Caco-2 (cell line): ENCODE results near the gene ATXN2L. TPM values are rescaled to one million over a fixed set of nuclear protein-coding genes. Genes with fewer than 3 reads are reported as not detected.

ENCODE experiments used
- BruUV-seq: library from RNA; stranded (reverse); fragments of 400-500 nt; replicated peaks from 2 replicates; lab custom pipeline; 2021; lab: Mats Ljungman, UMichigan
- CTCF ChIA-PET: fragments of 300-600 bp; sonication (Branson Sonifier 250); formaldehyde crosslinking; loops from one replicate; lab custom pipeline; 2022; ENCODE audit warnings: antibody characterized with exemption; lab: Charles Lee
- POLR2A ChIA-PET: fragments of 300-600 bp; sonication (Branson Sonifier 250); formaldehyde crosslinking; loops from one replicate; lab custom pipeline; 2022; ENCODE audit warnings: antibody characterized with exemption; lab: Charles Lee
- DNase-seq, 2 experiments: peaks; one replicate each; pipeline versions ENCODE4 v3.0.0 to v3.0.0-alpha.2; 2020 to 2022
- H3K27me3 ChIP-seq: replicated peaks from 2 replicates; pipeline ENCODE4 v1.6.0; 2011; ENCODE audit warnings: low read length; ENCODE audit not compliant: control insufficient read depth, insufficient read depth
- H3K36me3 ChIP-seq: 2 replicates; pipeline ENCODE4 v1.5.1; 2011; ENCODE audit warnings: low read length; ENCODE audit not compliant: control insufficient read depth, insufficient read depth
- H3K4me1 ChIP-seq: fragments of 250-450 bp; sonication (Bioruptor Pico); 2 replicates; pipeline ENCODE4 v1.5.1; 2020; ENCODE audit warnings: mild to moderate bottlenecking
- H3K4me3 ChIP-seq: 2 replicates; pipeline ENCODE4 v1.5.1; 2011; ENCODE audit warnings: low read depth, mild to moderate bottlenecking, control low read depth, low read length
- H3K9me3 ChIP-seq: fragments of 250-450 bp; sonication (Bioruptor Pico); 2 replicates; pipeline ENCODE4 v1.5.1; 2020; ENCODE audit warnings: mild to moderate bottlenecking, moderate library complexity
- H3K27ac Mint-ChIP-seq: one replicate; pipeline ENCODE4 v1.8.0; 2022; ENCODE audit warnings: mixed read lengths; ENCODE audit not compliant: unreplicated experiment
- H3K27me3 Mint-ChIP-seq: one replicate; pipeline ENCODE4 v1.8.0; 2022; ENCODE audit warnings: mixed read lengths; ENCODE audit not compliant: insufficient read depth, unreplicated experiment
- H3K36me3 Mint-ChIP-seq: one replicate; pipeline ENCODE4 v1.8.0; 2022; ENCODE audit warnings: mild to moderate bottlenecking, mixed read lengths; ENCODE audit not compliant: insufficient read depth, unreplicated experiment
- H3K4me1 Mint-ChIP-seq: one replicate; pipeline ENCODE4 v1.8.0; 2022; ENCODE audit warnings: low read depth, mixed read lengths; ENCODE audit not compliant: unreplicated experiment
- H3K4me3 Mint-ChIP-seq: one replicate; pipeline ENCODE4 v1.8.0; 2022; ENCODE audit warnings: mild to moderate bottlenecking, moderate library complexity, mixed read lengths; ENCODE audit not compliant: unreplicated experiment
- H3K9me3 Mint-ChIP-seq: one replicate; pipeline ENCODE4 v1.8.0; 2022; ENCODE audit warnings: mixed read lengths; ENCODE audit not compliant: unreplicated experiment
- CTCF ChIP-seq, 2 experiments: fragments of 200-600 bp in 1 of 2; IDR thresholded peaks; 1 replicate in 1 of 2; 2 replicates in 1 of 2; pipeline versions ENCODE4 v1.5.1 to v1.8.0; 2011 to 2022; ENCODE audit warnings: antibody characterized with exemption in 1 of 2, control low read depth in 1 of 2, inconsistent platforms in 1 of 2, low read depth in 1 of 2, low read length in 1 of 2, mild to moderate bottlenecking in 1 of 2, moderate library complexity in 1 of 2; ENCODE audit not compliant: insufficient read depth in 1 of 2, severe bottlenecking in 1 of 2, unreplicated experiment in 1 of 2
- intact Hi-C: fragments of 100-400 bp; cut with micrococcal nuclease; formaldehyde crosslinking; loops from one replicate; pipeline ENCODE4 v1.10.0; 2022; ENCODE audit not compliant: unreplicated experiment
- total RNA-seq: library from RNA; stranded (reverse); gene quantifications from 2 replicates; pipeline ENCODE4 v1.2.3, GENCODE V29; 2022

Gene ATXN2L
- total RNA-seq, 1 experiment from 2014 or later: 352 TPM

- H3K36me3 ChIP-seq: no peaks in the 10 kb centered on the region; the same call in 1 of the 2 replicates
- Mint-ChIP-seq H3K27me3 (no peaks in the 10 kb centered on the region), H3K4me3 (no peak overlapping the region), H3K4me1 (peaks cover 18% of the 10 kb centered on the region), H3K9me3 (no peaks in the 10 kb centered on the region), H3K27ac (no peak overlapping the region), H3K36me3 (peaks cover 99% of the 10 kb centered on the region)
- BruUV-seq: TSS peak; percentile 26
- TF ChIP-seq CTCF (IDR thresholded peaks at IDR 0.05; ENCODE audit: insufficient read depth in 1 of 2, low read depth in 1 of 2, low read length in 1 of 2, severe bottlenecking in 1 of 2, unreplicated experiment in 1 of 2): no peak
- H3K27me3 ChIP-seq: no peaks in the 10 kb centered on the region
- intact Hi-C loops: no loop called here
- no peak overlapping the region for H3K4me3 ChIP-seq
- peak in 1 of 2 experiments; percentile 30 for DNase-seq
- ChIA-PET CTCF (no interaction called here), POLR2A (no interaction called here)
- H3K4me1 ChIP-seq: no peaks in the 10 kb centered on the region
- H3K9me3 ChIP-seq: no peaks in the 10 kb centered on the region
Measured at GRCh38 chr16:28835864-28836760, 13.3 kb downstream of the ATXN2L start.

- intact Hi-C loops: no loop called here
- H3K9me3 Mint-ChIP-seq: no peaks in the 10 kb centered on the region
- POLR2A ChIA-PET: no interaction called here
- H3K27ac Mint-ChIP-seq: no peak overlapping the region
- H3K36me3 Mint-ChIP-seq: peaks cover 99% of the 10 kb centered on the region
- Histone ChIP-seq H3K4me3 (no peak overlapping the region), H3K9me3 (no peaks in the 10 kb centered on the region), H3K36me3 (no peaks in the 10 kb centered on the region; the same call in 1 of the 2 replicates), H3K27me3 (no peaks in the 10 kb centered on the region), H3K4me1 (no peaks in the 10 kb centered on the region)
- no peak overlapping the region for H3K4me3 Mint-ChIP-seq
- TF ChIP-seq CTCF (IDR thresholded peaks at IDR 0.05; ENCODE audit: insufficient read depth in 1 of 2, low read depth in 1 of 2, low read length in 1 of 2, severe bottlenecking in 1 of 2, unreplicated experiment in 1 of 2): no peak
- BruUV-seq: no TSS peak
- CTCF ChIA-PET: no interaction called here
- no peaks in the 10 kb centered on the region for H3K27me3 Mint-ChIP-seq
- H3K4me1 Mint-ChIP-seq: peaks cover 18% of the 10 kb centered on the region
- no peak for DNase-seq
Measured at GRCh38 chr16:28836761-28837064, 13.9 kb downstream of the ATXN2L start.

- CTCF ChIA-PET: no interaction called here
Measured at GRCh38 chr16:28837672-28838557, 15.1 kb downstream of the ATXN2L start.

More at GRCh38 chr16:28837672-28838557, 15.1 kb downstream of the ATXN2L start:
- peak overlapping the region; percentile 76 for H3K27ac Mint-ChIP-seq
- no peak for TF ChIP-seq CTCF (IDR thresholded peaks at IDR 0.05; ENCODE audit: insufficient read depth in 1 of 2, low read depth in 1 of 2, low read length in 1 of 2, severe bottlenecking in 1 of 2, unreplicated experiment in 1 of 2)
- H3K27me3 ChIP-seq: no peaks in the 10 kb centered on the region
- H3K4me1 Mint-ChIP-seq: peaks cover 15% of the 10 kb centered on the region
- H3K4me3 ChIP-seq: no peak overlapping the region
- H3K36me3 ChIP-seq: peaks cover 2% of the 10 kb centered on the region; the same call in 1 of the 2 replicates
- H3K4me1 ChIP-seq: no peaks in the 10 kb centered on the region
- H3K27me3 Mint-ChIP-seq: no peaks in the 10 kb centered on the region
- intact Hi-C loops: no loop called here
- no peaks in the 10 kb centered on the region for H3K9me3 Mint-ChIP-seq
- H3K9me3 ChIP-seq: no peaks in the 10 kb centered on the region
- H3K36me3 Mint-ChIP-seq: peaks cover 95% of the 10 kb centered on the region
- POLR2A ChIA-PET: no interaction called here
- no peak for DNase-seq
- no TSS peak for BruUV-seq
- peak overlapping the region; percentile 2 for H3K4me3 Mint-ChIP-seq
